GM12891 (cell line): ENCODE measurements around the gene ZNF740.

Experiments
- POLR2A ChIP-seq: IDR thresholded peaks from 2 replicates; pipeline ENCODE4 v1.6.1; 2011; ENCODE audit warnings: low read depth, low read length, control low read depth
- TAF1 ChIP-seq: IDR thresholded peaks from 2 replicates; pipeline ENCODE4 v1.6.1; 2011; ENCODE audit warnings: low read depth, low read length, control low read depth

DNA sequence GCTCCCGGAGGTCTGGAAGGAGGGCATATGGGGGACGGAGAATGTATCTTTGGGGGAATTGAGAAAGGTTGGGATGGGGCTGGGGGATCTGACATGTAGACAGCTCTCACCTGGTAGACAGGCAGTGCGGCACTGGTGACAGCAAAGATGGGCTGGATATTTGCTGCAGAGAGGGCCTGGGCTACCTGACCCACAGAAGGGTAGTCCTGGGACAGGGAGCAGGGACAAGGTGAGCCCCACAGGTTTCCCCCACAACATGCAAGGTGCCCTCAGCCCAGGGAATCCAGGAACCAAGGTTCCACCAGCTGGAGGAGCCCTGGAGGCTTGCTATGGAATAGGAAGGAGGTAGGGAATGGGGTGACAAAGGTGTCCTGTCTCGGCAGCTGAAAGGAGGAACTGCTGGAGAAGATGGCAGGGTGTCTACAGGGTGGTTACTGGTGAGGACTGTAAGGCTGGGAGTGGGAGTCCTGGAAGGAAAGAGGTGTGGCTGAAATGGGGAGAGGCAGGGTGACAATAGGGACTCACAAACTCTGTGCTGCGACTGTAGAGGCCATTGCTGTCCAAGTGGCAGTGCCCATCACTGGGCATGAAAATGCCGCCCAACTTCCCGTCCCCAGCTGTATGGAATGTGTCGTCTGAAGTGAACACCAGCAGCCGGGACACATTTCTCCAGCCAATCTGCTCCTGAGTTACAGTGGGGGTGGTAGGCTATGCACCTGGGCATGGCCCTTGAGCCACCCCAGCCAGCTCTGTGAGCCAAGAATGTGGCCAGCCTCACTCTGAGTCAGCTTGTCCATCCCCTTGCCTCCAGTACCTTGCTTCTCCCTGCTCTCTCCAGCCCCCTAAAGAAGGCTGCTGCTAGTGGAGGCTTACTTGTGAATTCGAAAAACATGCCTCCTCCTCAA lies 15.2 kb downstream of the ZNF740 start:
- TF ChIP-seq TAF1 (no peak), POLR2A (peak; percentile 30; the same call in 1 of the 2 replicates)
